Measurements from ENCODE around the gene EIF4G1. TPM values are rescaled to one million over a fixed set of nuclear protein-coding genes. Genes with fewer than 3 reads are reported as not detected.

EIF4G1 gene
- total and polyA plus RNA-seq, 5 donors, result 203 to 301 (median 245) TPM

DNA sequence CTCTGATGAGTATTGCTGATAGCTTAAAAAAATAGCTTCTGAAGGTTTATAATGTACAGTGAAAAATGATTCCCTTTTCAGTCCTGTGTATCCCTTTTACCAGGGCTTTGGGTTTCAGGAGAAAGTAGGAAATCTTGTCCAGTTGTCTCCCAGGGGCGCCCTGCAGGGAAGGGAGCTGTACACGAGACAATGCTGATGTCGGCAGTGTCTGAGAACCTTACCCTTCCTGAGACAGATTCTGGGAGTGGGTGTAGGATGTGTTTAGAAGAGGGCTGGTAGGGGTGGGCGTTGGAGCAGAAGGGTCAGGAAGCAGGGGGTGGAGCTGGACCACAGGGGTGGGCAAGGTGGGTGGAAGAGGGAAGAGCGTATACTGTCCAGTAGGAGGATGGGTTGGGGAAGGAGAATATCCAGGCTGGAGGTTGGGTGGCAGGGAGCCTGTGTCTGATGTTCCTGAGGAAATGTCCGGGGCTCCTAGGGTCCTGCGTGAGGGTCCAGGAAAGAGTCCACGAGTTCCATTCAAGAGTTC, 58.0 kb downstream of the EIF4G1 start:
- Histone ChIP-seq H3K27ac (ENCODE audit: low read length) (no peak overlapping the region), H3K9me3 (ENCODE audit: control insufficient read depth, low read length) (no peaks in the 10 kb centered on the region), H3K4me3 (ENCODE audit: low read length) (no peak overlapping the region), H3K27me3 (ENCODE audit: control insufficient read depth, insufficient read depth) (no peaks in the 10 kb centered on the region), H3K4me1 (ENCODE audit: control insufficient read depth, insufficient read depth, low read length) (peaks cover 6% of the 10 kb centered on the region)
- 71% methylated on average over 8 of the region's 8 CpGs for WGBS
- DNase-seq, result no peak
- ATAC-seq, result no peak
- intact Hi-C loops (cut with DNase I), result loop anchor here (5.0 to 10.0 kb wide), 3 partner anchors 142 to 172 kb away; no protein-coding TSS in a partner anchor

DNA sequence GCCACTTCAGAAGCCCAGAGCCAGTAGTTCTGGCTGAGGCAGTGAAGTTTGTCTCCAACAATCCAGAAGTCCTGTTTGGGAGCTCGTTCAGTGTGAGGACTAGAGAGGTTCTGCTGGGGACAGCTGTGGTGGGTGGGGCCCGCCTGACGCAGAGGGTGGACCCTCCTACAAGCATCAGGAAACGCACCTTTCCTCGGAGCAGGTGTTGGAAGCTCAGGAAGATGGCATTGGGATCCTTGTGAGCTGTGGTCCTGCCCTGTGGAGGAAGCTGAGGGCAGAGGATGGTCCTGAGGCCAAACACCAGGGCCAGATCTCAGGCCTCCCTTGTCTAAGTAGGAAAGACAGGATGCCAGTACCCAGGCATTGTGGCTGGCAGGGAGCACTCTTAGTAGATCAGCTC, 58.5 kb downstream of the EIF4G1 start:
- intact Hi-C loops (cut with DNase I), result loop anchor here (5.0 to 10.0 kb wide), 3 partner anchors 142 to 172 kb away; no protein-coding TSS in a partner anchor
- Histone ChIP-seq H3K4me3 (ENCODE audit: low read length) (no peak overlapping the region), H3K27ac (ENCODE audit: low read length) (no peak overlapping the region), H3K27me3 (ENCODE audit: control insufficient read depth, insufficient read depth) (no peaks in the 10 kb centered on the region), H3K4me1 (ENCODE audit: control insufficient read depth, insufficient read depth, low read length) (peaks cover 6% of the 10 kb centered on the region), H3K9me3 (ENCODE audit: control insufficient read depth, low read length) (no peaks in the 10 kb centered on the region)
- WGBS, result 71% methylated on average over 5 of the region's 5 CpGs
- DNase-seq (no peak), ATAC-seq (no peak)

DNA sequence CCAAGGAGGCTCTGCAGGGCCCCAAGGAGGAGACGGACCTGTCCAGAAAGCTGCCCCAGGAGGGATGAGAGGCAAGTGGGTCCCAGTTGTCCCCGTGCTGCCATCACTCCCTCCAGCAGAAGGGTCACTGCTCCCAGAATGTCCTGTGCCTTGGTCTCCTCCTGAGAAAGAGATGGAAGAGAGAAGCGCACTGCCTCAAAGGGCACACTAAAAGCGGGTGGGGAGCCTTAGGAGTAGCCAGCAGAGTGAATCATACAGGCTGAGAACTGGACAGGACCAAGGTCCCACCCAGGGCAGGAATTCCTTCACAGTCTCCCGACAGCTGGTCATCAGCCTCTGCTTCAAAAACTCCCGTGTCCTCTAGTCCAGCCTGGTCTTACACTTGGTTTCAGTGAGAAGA, 59.0 kb downstream of the EIF4G1 start:
- Histone ChIP-seq H3K4me1 (ENCODE audit: control insufficient read depth, insufficient read depth, low read length) (peaks cover 6% of the 10 kb centered on the region), H3K9me3 (ENCODE audit: control insufficient read depth, low read length) (no peaks in the 10 kb centered on the region), H3K27ac (ENCODE audit: low read length) (no peak overlapping the region), H3K27me3 (ENCODE audit: control insufficient read depth, insufficient read depth) (no peaks in the 10 kb centered on the region), H3K4me3 (ENCODE audit: low read length) (no peak overlapping the region)
- WGBS, result 70% methylated on average over 6 of the region's 6 CpGs
- ATAC-seq (peak; percentile 22 to 61), DNase-seq (peak in 2 of 3 donors; percentile 52 to 56)
- intact Hi-C loops (cut with DNase I), result loop anchor here (5.0 to 10.0 kb wide), 3 partner anchors 141 to 171 kb away; no protein-coding TSS in a partner anchor

DNA sequence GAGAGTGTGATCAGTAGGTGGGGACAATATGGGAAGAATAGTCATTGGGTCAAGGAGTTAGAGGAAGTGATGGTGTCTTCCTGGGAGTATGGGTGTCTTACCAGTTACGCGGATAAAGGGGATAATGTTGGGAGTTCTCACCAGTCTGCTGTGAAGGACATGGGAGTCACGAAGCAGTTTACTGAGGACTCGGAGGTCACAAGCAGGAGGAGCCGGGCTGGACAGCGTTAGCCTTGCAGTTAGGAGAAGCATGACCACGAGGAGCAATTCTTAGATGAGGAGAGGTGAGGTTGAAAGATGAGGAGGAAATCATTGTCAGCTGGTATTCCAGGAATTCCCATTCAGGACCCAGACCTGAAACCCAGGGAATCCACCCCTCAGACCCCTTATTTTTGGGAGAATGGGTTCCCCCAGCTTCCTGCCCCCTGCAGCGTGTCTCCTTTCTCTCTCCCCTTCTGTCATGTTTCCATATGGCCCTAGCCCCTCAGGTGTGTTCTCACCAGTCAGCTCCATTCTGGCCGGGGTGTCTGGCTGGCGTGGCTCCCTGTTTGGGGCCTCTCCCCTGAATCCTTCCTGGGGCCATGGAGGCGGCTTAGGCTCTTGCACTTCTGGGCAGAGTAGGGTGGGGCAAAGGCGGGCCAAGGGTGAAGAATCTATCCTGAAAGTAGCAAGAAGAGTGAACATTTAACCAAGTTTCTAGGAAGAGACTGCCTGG, 61.5 kb downstream of the EIF4G1 start:
- 85% methylated on average over 12 of the region's 12 CpGs for WGBS
- H3K4me3 ChIP-seq (ENCODE audit: low read length), result no peak overlapping the region
- no peaks in the 10 kb centered on the region for H3K9me3 ChIP-seq (ENCODE audit: control insufficient read depth, low read length)
- H3K27ac ChIP-seq (ENCODE audit: low read length), result no peak overlapping the region
- intact Hi-C loops (cut with DNase I), result loop anchor here in 2 of 4 donors (10.0 kb wide), 2 partner anchors 139 to 169 kb away; no protein-coding TSS in a partner anchor
- no peaks in the 10 kb centered on the region for H3K27me3 ChIP-seq (ENCODE audit: control insufficient read depth, insufficient read depth)
- no peaks in the 10 kb centered on the region for H3K4me1 ChIP-seq (ENCODE audit: control insufficient read depth, insufficient read depth, low read length)
- DNase-seq (no peak), ATAC-seq (no peak)

DNA sequence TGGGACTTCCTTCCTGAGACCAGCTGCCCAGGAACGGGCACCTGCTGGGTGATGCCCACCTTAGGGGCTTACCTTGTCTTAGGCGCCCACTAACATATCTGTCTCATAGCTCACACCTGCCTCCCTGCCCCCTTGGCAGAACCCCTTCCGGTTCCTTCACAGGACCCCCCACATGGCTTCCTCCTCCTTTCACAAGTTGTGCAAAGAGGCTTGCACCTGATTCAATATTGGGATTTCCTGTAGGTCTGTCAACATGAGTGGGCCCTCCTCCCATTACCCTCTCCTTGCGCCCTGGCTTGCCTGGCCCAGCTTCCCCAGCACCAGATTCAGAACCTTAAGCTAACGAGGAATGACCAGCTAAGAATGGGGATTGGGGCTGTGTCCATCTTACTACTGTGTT, 63.0 kb downstream of the EIF4G1 start:
- H3K27me3 ChIP-seq (ENCODE audit: control insufficient read depth, insufficient read depth), result no peaks in the 10 kb centered on the region
- peaks cover 2% of the 10 kb centered on the region for H3K4me1 ChIP-seq (ENCODE audit: control insufficient read depth, insufficient read depth, low read length)
- ATAC-seq (no peak), DNase-seq (no peak)
- no peak overlapping the region for H3K27ac ChIP-seq (ENCODE audit: low read length)
- intact Hi-C loops (cut with DNase I), result loop anchor here in 2 of 4 donors (10.0 kb wide), 2 partner anchors 137 to 167 kb away; no protein-coding TSS in a partner anchor
- H3K9me3 ChIP-seq (ENCODE audit: control insufficient read depth, low read length), result no peaks in the 10 kb centered on the region
- WGBS, result 76% methylated on average over 5 of the region's 5 CpGs
- no peak overlapping the region for H3K4me3 ChIP-seq (ENCODE audit: low read length)

DNA sequence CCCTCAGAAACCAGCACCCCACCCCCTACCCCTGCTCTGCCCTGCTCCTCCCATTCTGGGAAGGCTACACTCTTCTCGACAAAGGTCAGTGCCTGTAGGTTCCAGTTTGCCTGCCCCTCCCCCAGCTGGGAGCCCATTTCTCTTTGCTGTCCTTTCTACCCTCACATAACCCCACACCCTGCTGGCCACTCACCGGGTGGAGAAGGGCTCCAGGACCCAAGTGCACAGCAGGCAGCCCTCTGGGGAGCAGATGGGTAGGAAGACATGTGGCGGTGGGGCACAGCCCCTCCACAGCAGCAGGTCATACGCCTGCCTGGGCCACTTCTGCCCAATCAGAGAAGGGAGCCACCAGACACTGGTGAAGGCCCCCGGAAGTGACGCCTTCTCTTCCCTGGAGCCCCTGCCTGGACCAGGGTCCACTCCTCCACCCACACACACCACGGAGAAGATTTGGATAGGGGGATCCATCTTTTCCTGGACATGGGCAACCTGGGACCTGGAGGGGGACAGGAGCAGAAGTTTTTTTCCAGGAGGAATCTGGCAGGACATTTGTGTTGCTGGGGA, 63.6 kb downstream of the EIF4G1 start, which contains the start of gene THPO:
Gene THPO (minus strand): TSS at position 326 of the 564 bp plus-strand sequence. CDS start 1,948 bp downstream, outside the sequence.
- Histone ChIP-seq H3K27me3 (ENCODE audit: control insufficient read depth, insufficient read depth) (no peaks in the 10 kb centered on the region), H3K9me3 (ENCODE audit: control insufficient read depth, low read length) (no peaks in the 10 kb centered on the region), H3K4me3 (ENCODE audit: low read length) (no peak within 1 kb of the TSS), H3K27ac (ENCODE audit: low read length) (peak within 1 kb of the TSS; percentile 14), H3K4me1 (ENCODE audit: control insufficient read depth, insufficient read depth, low read length) (peaks cover 2% of the 10 kb centered on the region)
- WGBS, result 57% methylated on average over 7 of the region's 7 CpGs
- peak; percentile 52 to 81 (median 73) for DNase-seq
- intact Hi-C loops (cut with DNase I), result loop anchor here in 2 of 4 donors (10.0 kb wide), 2 partner anchors 137 to 167 kb away; no protein-coding TSS in a partner anchor
- ATAC-seq, result peak; percentile 27 to 36

DNA sequence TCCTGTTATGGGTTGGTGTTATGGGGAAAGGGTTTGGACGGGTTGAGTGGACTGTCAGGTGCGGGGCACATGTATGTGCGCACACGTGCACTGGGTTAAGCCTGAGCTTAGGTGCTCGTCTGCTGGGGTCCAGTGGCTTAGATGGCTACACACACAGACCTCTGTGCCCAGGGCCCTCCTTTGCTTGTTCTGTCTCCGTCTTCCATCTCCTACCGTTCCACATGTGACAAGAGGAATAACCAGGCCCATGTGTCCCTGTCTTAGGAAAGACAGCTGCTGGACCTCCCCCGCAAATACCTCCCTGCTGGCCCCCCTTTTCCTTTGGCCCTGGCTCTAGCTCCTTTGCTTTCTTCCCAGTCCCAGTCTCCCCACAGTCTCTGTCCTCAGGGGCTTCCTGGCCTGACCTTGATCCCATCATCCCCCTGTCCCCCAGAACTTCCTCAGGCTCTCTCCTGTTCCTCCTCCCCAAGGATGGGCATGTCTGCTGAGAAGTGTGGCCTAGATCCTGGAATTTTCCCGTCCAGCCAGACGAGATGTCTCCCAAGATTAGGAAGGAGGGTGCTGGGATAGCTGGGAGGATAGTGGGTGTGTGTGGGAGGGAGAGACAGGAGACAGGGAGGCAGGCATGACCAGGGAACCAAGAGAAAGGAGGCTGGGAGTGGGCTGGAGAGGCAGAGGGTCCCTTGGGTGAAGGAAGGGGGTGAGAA, 64.4 kb downstream of the EIF4G1 start:
- intact Hi-C loops (cut with DNase I), result loop anchor here in 2 of 4 donors (10.0 kb wide), 2 partner anchors 136 to 166 kb away; no protein-coding TSS in a partner anchor
- no peak overlapping the region for H3K4me3 ChIP-seq (ENCODE audit: low read length)
- H3K27ac ChIP-seq (ENCODE audit: low read length), result peak overlapping the region; percentile 14

DNA sequence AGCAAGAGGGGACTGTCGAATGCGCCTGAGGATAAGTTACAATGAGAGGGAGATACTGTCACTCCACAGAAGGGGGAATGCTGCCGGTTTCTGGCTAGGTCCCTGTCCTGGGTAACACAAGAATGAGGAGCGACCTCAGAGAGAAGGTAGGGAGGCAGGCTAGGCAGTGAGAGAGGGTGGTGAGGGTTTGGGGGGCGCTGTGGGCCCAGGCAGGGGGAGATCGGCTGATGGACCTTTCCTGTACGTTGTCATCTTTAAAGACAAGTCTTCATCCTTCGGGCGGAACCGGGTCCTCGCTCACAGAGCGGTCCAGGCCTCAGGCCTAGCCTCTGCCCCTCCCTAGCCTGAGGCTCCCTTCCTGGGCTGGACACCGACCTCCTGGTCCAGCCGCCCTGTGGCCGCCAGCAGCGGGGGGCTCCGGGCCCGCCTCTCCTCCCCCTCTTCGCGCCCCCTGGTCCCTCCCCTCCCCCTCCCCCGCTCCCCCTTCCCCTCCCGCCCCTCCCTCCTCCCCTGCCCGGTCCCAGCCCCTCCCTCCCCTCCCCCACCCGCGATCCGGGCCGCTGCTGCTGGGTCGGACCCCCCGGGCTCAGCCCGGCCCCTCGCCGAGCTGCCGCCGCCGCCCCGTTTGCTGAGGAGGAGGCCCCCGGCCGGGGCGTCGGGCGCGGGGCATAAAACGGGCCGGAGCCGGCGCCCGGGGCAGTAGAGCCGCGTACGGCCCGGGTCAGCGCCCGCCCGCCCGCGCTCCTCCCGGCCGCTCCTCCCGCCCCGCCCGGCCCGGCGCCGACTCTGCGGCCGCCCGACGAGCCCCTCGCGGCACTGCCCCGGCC, 65.2 kb downstream of the EIF4G1 start, which contains the start of gene CHRD:
Gene CHRD (plus strand): TSS at position 697 of the 827 bp plus-strand sequence. CDS start 265 bp downstream, outside the sequence.
- Histone ChIP-seq H3K4me3 (ENCODE audit: low read length) (peak within 1 kb of the TSS; percentile 91), H3K4me1 (ENCODE audit: control insufficient read depth, insufficient read depth, low read length) (peaks cover 2% of the 10 kb centered on the region), H3K9me3 (ENCODE audit: control insufficient read depth, low read length) (no peaks in the 10 kb centered on the region), H3K27ac (ENCODE audit: low read length) (peak within 1 kb of the TSS; percentile 14), H3K27me3 (ENCODE audit: control insufficient read depth, insufficient read depth) (no peaks in the 10 kb centered on the region)
- 11% methylated on average over 67 of the region's 71 CpGs for WGBS
- ATAC-seq (peak; percentile 56 to 67), DNase-seq (peak; percentile 59 to 86 (median 85))
- intact Hi-C loops (cut with DNase I), result loop anchor here in 3 of 4 donors (10.0 kb wide), 3 partner anchors 135 to 395 kb away; no protein-coding TSS in a partner anchor

More for the DNA sequence above, 64.4 kb downstream of the EIF4G1 start:
- H3K4me1 ChIP-seq (ENCODE audit: control insufficient read depth, insufficient read depth, low read length), result peaks cover 2% of the 10 kb centered on the region
- WGBS, result 69% methylated on average over 10 of the region's 10 CpGs
- DNase-seq (no peak), ATAC-seq (no peak)
- no peaks in the 10 kb centered on the region for H3K9me3 ChIP-seq (ENCODE audit: control insufficient read depth, low read length)
- no peaks in the 10 kb centered on the region for H3K27me3 ChIP-seq (ENCODE audit: control insufficient read depth, insufficient read depth)

DNA sequence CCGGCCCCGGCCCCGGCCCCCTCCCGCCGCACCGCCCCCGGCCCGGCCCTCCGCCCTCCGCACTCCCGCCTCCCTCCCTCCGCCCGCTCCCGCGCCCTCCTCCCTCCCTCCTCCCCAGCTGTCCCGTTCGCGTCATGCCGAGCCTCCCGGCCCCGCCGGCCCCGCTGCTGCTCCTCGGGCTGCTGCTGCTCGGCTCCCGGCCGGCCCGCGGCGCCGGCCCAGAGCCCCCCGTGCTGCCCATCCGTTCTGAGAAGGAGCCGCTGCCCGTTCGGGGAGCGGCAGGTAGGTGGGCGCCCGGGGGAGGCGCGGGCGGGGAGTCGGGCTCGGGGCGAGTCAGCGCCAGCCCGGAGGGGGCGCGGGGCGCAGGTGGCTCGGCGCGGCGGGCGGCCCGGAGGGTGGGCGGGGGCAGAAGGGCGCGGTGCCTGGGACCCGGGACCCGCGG, 65.8 kb downstream of the EIF4G1 start:
- H3K27me3 ChIP-seq (ENCODE audit: control insufficient read depth, insufficient read depth), result no peaks in the 10 kb centered on the region
- H3K27ac ChIP-seq (ENCODE audit: low read length), result peak overlapping the region; percentile 3
- peaks cover 2% of the 10 kb centered on the region for H3K4me1 ChIP-seq (ENCODE audit: control insufficient read depth, insufficient read depth, low read length)
- WGBS, result 1% methylated on average over 61 of the region's 62 CpGs
- intact Hi-C loops (cut with DNase I), result loop anchor here in 1 of 4 donors (10.0 kb wide), 1 partner anchor 395 kb away; no protein-coding TSS in a partner anchor
- DNase-seq (peak; percentile 77 to 91 (median 89)), ATAC-seq (peak; percentile 41 to 53)
- H3K9me3 ChIP-seq (ENCODE audit: control insufficient read depth, low read length), result no peaks in the 10 kb centered on the region
- H3K4me3 ChIP-seq (ENCODE audit: low read length), result peak overlapping the region; percentile 91

Data from right cardiac atrium (tissue), 5 donors.